Activated CD4-positive, alpha-beta T cell treated with anti-CD3 and anti-CD28 coated beads, Interleukin-2, amount 10 ng/mL, durations not matched to agents 7 days and 5 days (primary cell): Measurements from ENCODE around the gene IPO4. TPM values are rescaled to one million over a fixed set of nuclear protein-coding genes. Genes with fewer than 3 reads are reported as not detected.

Experiments used
- CTCF ChIA-PET: fragments of 350-600 bp; sonication (Branson Sonifier 250); formaldehyde crosslinking; loops from one replicate; lab custom pipeline; 2021; ENCODE audit warnings: antibody characterized with exemption; lab: Charles Lee
- POLR2A ChIA-PET: fragments of 350-600 bp; sonication (Branson Sonifier 250); formaldehyde crosslinking; loops from one replicate; lab custom pipeline; 2021; ENCODE audit warnings: antibody characterized with exemption; lab: Charles Lee
- DNase-seq: peaks from one replicate; pipeline ENCODE4 v3.0.0-alpha.2; 2020
- H3K27ac Mint-ChIP-seq: one replicate; pipeline ENCODE4 v1.8.0; 2021; ENCODE audit warnings: mild to moderate bottlenecking, moderate library complexity, mixed read lengths
- H3K27me3 Mint-ChIP-seq: one replicate; pipeline ENCODE4 v1.8.0; 2021; ENCODE audit warnings: mixed read lengths
- H3K36me3 Mint-ChIP-seq: one replicate; pipeline ENCODE4 v1.8.0; 2021; ENCODE audit warnings: low read depth, mixed read lengths
- H3K4me1 Mint-ChIP-seq: one replicate; pipeline ENCODE4 v1.8.0; 2021; ENCODE audit warnings: mixed read lengths
- H3K4me3 Mint-ChIP-seq: one replicate; pipeline ENCODE4 v1.8.0; 2021; ENCODE audit warnings: mild to moderate bottlenecking, moderate library complexity, mixed read lengths
- H3K9me3 Mint-ChIP-seq: one replicate; pipeline ENCODE4 v1.8.0; 2021; ENCODE audit warnings: mixed read lengths
- total RNA-seq, 2 experiments: library from RNA; stranded (reverse); gene quantifications; one replicate each; pipeline ENCODE4 v1.2.3, GENCODE V29; 2021

IPO4 gene
- total RNA-seq, 2 experiments from 2014 or later = 45.3 to 48.7 TPM

DNA sequence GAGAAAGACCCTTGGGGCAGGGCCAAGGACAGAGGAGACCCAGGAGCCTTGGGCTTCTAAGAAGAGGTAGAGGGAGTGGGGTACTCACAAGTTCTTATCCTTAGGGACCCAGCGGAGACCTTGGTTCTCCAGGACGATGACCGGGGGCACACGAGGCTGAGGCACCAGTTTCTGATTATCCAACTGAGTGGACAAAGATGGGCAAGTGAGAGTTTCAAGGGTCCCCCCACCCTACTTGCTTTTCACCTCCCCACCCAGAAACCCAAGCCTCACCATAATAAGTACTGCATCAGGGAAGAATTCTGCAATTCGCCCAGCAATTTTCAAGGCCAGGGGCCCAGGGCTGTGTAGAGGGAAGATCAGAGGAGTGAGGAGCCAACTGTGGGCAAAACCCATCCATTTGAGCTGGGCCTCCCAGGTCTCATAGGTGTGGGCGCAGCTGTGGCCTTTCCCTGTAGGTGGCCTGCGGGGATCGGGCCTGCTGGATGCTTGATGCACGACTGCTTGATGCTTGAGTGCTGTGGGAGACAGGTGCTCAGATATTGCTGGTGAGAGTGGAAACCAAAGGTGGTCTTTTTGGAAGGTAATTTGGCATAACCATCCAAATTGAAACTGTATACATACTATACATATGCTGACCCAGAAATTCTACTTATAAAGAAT, 49.2 kb downstream of the IPO4 start:
- Mint-ChIP-seq H3K27me3 (no peaks in the 10 kb centered on the region), H3K4me1 (peaks cover 62% of the 10 kb centered on the region), H3K27ac (peak overlapping the region; percentile 78), H3K36me3 (peaks cover 63% of the 10 kb centered on the region), H3K4me3 (peak overlapping the region; percentile 98), H3K9me3 (no peaks in the 10 kb centered on the region)
- CTCF ChIA-PET = interaction anchor here (0.6 to 7.6 kb wide), 4 partner anchors 22 to 103 kb away, joined by 3 to 62 read pairs (median 4); partner anchors contain the start of genes DCAF11, IRF9, MDP1 and NRL
- peak; percentile 35 for DNase-seq
- POLR2A ChIA-PET = no interaction called here

GRCh38 chr14:24138396-24139271, 50.0 kb downstream of the IPO4 start:
- Mint-ChIP-seq H3K4me1 (peaks cover 54% of the 10 kb centered on the region), H3K4me3 (peak overlapping the region; percentile 98), H3K36me3 (peaks cover 56% of the 10 kb centered on the region), H3K9me3 (no peaks in the 10 kb centered on the region), H3K27me3 (no peaks in the 10 kb centered on the region), H3K27ac (peak overlapping the region; percentile 43)
- no peak for DNase-seq
- CTCF ChIA-PET = interaction anchor here (0.7 to 7.6 kb wide), 7 partner anchors 9 to 77 kb away, joined by 3 to 62 read pairs (median 4); partner anchors contain the start of genes DCAF11, IRF9, MDP1 and NRL
- POLR2A ChIA-PET = interaction anchor here (1.8 kb wide), 1 partner anchor 8 kb away, joined by 8 read pairs; the partner anchor contains the start of genes PSME2 and RNF31

DNA sequence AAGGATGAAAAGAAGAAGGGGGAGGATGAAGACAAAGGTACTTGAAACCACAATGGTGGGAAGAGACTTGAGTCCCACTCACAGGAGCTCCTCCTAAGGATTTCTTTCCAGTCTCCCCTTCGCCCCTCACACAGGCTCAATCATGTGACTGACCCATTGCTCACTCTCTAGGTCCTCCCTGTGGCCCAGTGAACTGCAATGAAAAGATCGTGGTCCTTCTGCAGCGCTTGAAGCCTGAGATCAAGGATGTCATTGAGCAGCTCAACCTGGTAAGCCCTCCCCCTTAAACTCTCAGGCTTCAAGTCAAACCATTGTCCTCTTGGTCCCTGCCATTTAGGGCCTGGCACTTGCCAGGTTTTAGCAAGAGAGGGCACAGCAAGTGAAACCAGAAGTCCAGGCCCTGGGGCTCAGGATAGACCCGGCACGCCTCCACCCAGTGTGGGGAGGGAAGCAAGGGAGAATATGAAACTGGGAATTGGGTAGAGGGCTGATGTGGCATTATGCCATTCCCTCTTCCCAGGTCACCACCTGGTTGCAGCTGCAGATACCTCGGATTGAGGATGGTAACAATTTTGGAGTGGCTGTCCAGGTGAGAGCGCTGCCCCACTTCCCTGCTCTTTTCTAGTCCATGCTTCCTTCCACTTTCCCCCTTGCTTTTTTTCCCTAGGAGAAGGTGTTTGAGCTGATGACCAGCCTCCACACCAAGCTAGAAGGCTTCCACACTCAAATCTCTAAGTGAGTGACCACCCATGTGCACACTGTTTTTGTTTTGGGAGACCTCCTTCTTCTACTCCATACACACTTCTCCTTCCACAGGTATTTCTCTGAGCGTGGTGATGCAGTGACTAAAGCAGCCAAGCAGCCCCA, 50.9 kb downstream of the IPO4 start:
- DNase-seq = no peak
- CTCF ChIA-PET = interaction anchor here (0.5 to 7.6 kb wide), 14 partner anchors 10 to 193 kb away, joined by 3 to 62 read pairs (median 4); partner anchors contain the start of genes DCAF11, IRF9, NRL and PSME2
- Mint-ChIP-seq H3K27me3 (no peaks in the 10 kb centered on the region), H3K9me3 (no peaks in the 10 kb centered on the region), H3K4me1 (peaks cover 50% of the 10 kb centered on the region), H3K36me3 (peaks cover 47% of the 10 kb centered on the region), H3K27ac (peak overlapping the region; percentile 93), H3K4me3 (peak overlapping the region; percentile 94)
- POLR2A ChIA-PET = interaction anchor here (1.7 to 1.8 kb wide), 2 partner anchors 9 to 23 kb away, joined by 6 to 8 read pairs; partner anchors contain the start of genes IRF9, PSME2 and RNF31

- peak overlapping the region; percentile 94 for H3K4me3 Mint-ChIP-seq
- ChIA-PET POLR2A (interaction anchor here (0.7 to 1.8 kb wide), 5 partner anchors 10 to 45 kb away, joined by 3 to 8 read pairs (median 6); partner anchors contain the start of genes DCAF11, IRF9, NRL and PSME2), CTCF (interaction anchor here (0.5 to 7.6 kb wide), 13 partner anchors 10 to 196 kb away, joined by 3 to 62 read pairs (median 5); partner anchors contain the start of genes DCAF11, IRF9, NRL and PSME2)
- H3K27me3 Mint-ChIP-seq = no peaks in the 10 kb centered on the region
- peak overlapping the region; percentile 93 for H3K27ac Mint-ChIP-seq
- peaks cover 43% of the 10 kb centered on the region for H3K36me3 Mint-ChIP-seq
- no peaks in the 10 kb centered on the region for H3K9me3 Mint-ChIP-seq
- peaks cover 53% of the 10 kb centered on the region for H3K4me1 Mint-ChIP-seq
- no peak for DNase-seq
These were observed 51.7 kb downstream of the IPO4 start for GRCh38 chr14:24136684-24137528.

DNA sequence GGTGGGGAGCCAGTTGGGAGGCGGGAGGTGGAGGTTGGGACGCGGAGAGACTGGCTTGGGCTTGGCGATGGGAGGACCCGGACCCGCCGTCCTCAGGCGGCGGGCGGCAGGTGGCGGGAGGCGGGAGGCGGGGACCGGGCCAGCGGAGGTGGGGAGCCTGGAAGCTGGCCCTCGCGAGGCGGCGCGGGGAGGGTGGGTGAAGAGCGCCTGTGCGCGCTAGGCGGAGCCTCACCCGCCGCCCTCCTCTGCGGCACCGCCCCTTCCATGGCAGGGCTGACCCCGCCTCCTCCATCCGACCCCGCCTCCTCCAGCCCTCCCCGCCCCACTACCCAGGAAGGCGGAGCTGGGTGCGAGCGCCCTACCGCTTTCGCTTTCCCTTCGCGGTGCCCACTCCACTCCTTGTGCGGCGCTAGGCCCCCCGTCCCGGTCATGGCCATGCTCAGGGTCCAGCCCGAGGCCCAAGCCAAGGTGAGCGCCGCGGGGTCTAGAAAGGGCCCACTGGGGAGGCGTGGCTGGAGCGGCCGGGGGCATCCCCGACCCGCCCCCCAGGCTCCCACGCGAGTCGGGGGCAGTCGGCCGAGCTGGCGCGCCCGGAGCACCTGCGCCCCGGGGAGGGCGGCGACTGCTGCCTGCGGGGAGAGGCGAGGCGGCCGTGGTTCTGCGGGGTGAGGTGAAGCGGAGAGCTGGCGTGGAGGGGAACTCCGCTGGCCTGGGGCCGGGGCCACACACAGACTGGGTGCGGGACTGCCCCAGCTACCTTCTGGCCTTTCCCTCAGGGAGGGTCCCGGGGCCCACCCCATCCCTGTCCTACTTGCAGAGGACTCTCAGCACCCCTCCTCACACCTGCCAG, 52.6 kb downstream of the IPO4 start, which contains the start of gene PSME1:
Gene PSME1, plus strand, starts transcription at position 361 of the 850 bp plus-strand sequence. Its CDS starts 69 bp downstream, at position 430.
- peaks cover 56% of the 10 kb centered on the region for H3K4me1 Mint-ChIP-seq
- CTCF ChIA-PET = interaction anchor here (0.7 to 7.6 kb wide), 12 partner anchors 10 to 296 kb away, joined by 3 to 62 read pairs (median 3); partner anchors contain the start of genes DCAF11, IRF9, NRL and PSME2
- no peaks in the 10 kb centered on the region for H3K27me3 Mint-ChIP-seq
- POLR2A ChIA-PET = interaction anchor here (0.8 to 1.7 kb wide), 5 partner anchors 11 to 44 kb away, joined by 3 to 7 read pairs (median 5); partner anchors contain the start of genes DCAF11, IRF9, NRL and PSME2
- H3K4me3 Mint-ChIP-seq = peak within 1 kb of the TSS; percentile 94
- peak; percentile 93 for DNase-seq
- H3K27ac Mint-ChIP-seq = peak within 1 kb of the TSS; percentile 93
- H3K9me3 Mint-ChIP-seq = no peaks in the 10 kb centered on the region
- H3K36me3 Mint-ChIP-seq = peaks cover 40% of the 10 kb centered on the region

DNA sequence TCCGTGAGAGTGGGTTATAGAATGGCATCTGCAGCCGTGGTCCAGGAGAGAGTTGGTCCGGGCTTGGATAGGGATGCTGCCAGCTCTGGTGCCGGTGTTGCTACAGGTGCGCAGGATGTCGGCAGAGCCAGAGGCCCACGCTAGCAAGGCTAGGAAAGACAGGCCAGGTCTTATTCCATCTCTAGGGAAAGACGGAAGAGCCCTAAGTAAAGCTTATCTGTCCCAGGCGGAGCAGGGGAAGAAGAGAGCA, 53.1 kb downstream of the IPO4 start:
- POLR2A ChIA-PET = interaction anchor here (0.8 to 1.2 kb wide), 4 partner anchors 11 to 43 kb away, joined by 3 to 7 read pairs (median 4); partner anchors contain the start of genes DCAF11, NRL, PSME2 and RNF31
- DNase-seq = no peak
- H3K27me3 Mint-ChIP-seq = no peaks in the 10 kb centered on the region
- peaks cover 58% of the 10 kb centered on the region for H3K4me1 Mint-ChIP-seq
- no peaks in the 10 kb centered on the region for H3K9me3 Mint-ChIP-seq
- peak overlapping the region; percentile 91 for H3K27ac Mint-ChIP-seq
- peaks cover 37% of the 10 kb centered on the region for H3K36me3 Mint-ChIP-seq
- peak overlapping the region; percentile 84 for H3K4me3 Mint-ChIP-seq
- CTCF ChIA-PET = interaction anchor here (0.7 to 7.6 kb wide), 10 partner anchors 10 to 296 kb away, joined by 3 to 62 read pairs (median 3); partner anchors contain the start of genes DCAF11, IRF9, NRL and PSME2

DNA sequence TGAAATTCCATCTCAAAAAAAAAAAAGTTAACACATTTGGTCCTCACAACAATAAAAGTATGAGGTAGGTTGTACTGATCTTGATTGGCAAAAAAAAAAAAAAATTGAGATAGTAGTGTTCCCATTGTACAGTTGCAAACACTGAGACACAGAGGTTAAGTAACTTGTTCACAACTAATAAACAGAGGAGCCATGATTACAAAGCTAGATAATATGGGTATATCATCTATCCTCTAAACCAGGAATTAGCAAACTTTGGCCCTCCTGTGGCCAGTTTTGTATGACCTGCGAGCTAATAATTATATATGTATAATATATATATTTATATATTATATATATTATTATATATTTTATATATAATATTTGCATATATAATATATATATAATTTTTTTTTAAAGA, 54.9 kb downstream of the IPO4 start:
- Mint-ChIP-seq H3K27me3 (no peaks in the 10 kb centered on the region), H3K9me3 (no peaks in the 10 kb centered on the region), H3K4me3 (no peak overlapping the region), H3K27ac (no peak overlapping the region), H3K36me3 (peaks cover 21% of the 10 kb centered on the region), H3K4me1 (peaks cover 46% of the 10 kb centered on the region)
- DNase-seq = no peak
- POLR2A ChIA-PET = interaction anchor here (0.7 kb wide), 1 partner anchor 578 kb away, joined by 8 read pairs; the partner anchor contains the start of gene THTPA
- CTCF ChIA-PET = interaction anchor here (0.6 to 2.4 kb wide), 7 partner anchors 15 to 772 kb away, joined by 3 to 7 read pairs (median 3); partner anchors contain the start of genes DCAF11, IPO4 and NRL

- Mint-ChIP-seq H3K4me1 (peaks cover 39% of the 10 kb centered on the region), H3K4me3 (no peak overlapping the region), H3K27ac (peak overlapping the region; percentile 85), H3K9me3 (no peaks in the 10 kb centered on the region), H3K36me3 (peaks cover 13% of the 10 kb centered on the region), H3K27me3 (no peaks in the 10 kb centered on the region)
- POLR2A ChIA-PET = interaction anchor here (0.7 kb wide), 1 partner anchor 577 kb away, joined by 8 read pairs; the partner anchor contains the start of gene THTPA
- CTCF ChIA-PET = interaction anchor here (0.7 to 2.4 kb wide), 3 partner anchors 8 to 25 kb away, joined by 3 to 7 read pairs (median 3); partner anchors contain the start of genes DCAF11, EMC9 and NRL
- DNase-seq = no peak
These were observed 55.6 kb downstream of the IPO4 start for GRCh38 chr14:24132976-24133375.

DNA sequence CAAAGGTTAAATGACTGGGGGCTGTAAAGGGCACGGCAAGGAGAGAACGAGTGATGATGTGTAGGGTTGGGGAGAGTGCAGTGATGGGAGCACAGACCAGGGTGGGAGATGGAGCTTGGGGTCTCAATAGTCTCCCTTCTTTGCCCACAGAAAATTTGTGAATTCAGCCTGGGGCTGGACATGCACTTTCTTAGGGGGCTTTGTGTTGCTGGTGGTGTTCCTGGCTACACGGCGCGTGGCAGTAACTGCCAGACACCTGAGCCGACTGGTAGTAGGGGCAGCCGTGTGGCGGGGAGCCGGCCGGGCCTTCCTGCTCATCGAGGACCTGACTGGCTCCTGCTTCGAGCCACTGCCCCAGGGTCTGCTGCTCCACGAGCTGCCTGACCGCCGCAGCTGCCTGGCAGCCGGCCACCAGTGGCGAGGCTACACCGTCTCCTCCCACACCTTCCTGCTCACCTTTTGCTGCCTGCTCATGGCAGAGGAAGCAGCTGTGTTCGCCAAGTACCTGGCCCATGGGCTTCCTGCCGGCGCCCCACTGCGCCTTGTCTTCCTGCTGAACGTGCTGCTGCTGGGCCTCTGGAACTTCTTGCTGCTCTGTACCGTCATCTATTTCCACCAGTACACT, 56.4 kb downstream of the IPO4 start:
- peak overlapping the region; percentile 85 for H3K27ac Mint-ChIP-seq
- DNase-seq = no peak
- H3K4me1 Mint-ChIP-seq = peaks cover 34% of the 10 kb centered on the region
- CTCF ChIA-PET = interaction anchor here (0.8 to 2.4 kb wide), 6 partner anchors 9 to 42 kb away, joined by 3 to 7 read pairs (median 4); partner anchors contain the start of genes DCAF11, EMC9, IRF9 and NRL
- peaks cover 8% of the 10 kb centered on the region for H3K36me3 Mint-ChIP-seq
- no peak overlapping the region for H3K4me3 Mint-ChIP-seq
- no peaks in the 10 kb centered on the region for H3K9me3 Mint-ChIP-seq
- POLR2A ChIA-PET = no interaction called here
- no peaks in the 10 kb centered on the region for H3K27me3 Mint-ChIP-seq
